ENCODE measurements around the gene PTBP3. TPM values are rescaled to one million over a fixed set of nuclear protein-coding genes. Genes with fewer than 3 reads are reported as not detected.

The PTBP3 gene
- total RNA-seq, 1 experiment from 2014 or later, result 16.3 TPM

DNA sequence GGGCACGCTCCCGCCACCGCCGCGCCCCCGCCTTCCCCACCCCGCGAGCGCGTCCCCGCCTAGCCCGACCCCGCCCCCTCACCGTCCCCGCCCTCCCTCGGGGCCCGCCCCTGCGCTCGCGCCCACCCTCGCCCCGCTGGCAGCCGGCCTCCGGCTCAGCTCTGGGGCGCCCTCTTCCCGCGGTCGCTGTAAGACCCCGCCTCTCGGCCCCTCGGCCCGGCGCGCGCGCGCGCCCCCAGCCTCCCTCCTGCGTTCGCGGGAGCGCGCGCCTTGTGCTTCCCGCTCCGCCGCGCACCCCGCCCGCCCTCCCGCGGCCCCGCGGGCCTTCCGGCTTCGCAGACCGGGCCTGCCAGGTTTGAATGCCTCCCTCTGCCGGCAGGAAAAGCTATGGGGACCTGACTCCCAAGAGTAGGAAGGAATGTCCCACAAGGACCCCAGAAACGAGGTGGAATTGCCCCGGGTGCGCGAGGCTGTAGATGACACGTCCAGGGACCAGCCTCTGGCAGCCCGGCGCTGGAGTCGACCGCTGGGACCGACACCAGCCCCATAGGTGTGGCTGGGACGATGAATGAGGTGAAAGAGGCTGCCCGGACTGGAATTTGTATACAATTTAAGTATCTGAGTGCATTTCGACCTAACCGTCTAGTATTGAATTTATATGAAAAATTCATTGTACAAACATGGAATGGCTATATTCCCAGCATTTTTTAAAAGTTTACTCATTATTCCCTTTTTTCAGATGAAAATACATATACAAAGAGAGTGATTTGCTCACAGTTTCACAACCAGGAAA is 416 bp upstream of the PTBP3 start:
- DNase-seq, result peak; percentile 94
- H3K9me3 ChIP-seq, result no peaks in the 10 kb centered on the region
- no peaks in the 10 kb centered on the region for H3K27me3 ChIP-seq
- peak overlapping the region; percentile 84 for H3K4me3 ChIP-seq
- H3K36me3 ChIP-seq, result no peaks in the 10 kb centered on the region; the same call in 1 of the 2 replicates

DNA sequence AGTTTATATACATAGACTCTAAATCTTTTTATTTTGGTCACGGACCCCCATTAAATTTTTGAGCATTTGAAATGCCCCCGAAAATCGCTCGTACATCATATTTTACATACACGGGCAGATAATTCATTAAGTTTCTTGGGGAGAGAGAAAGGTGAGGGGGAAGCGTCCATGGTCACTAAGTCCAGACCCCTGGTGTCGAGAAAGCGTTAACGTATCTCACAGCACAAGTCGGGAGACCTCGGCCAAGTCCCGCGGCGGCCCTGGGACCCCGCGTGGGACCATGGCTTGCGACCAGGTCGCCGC is 794 bp downstream of the PTBP3 start:
- Histone ChIP-seq H3K9me3 (no peaks in the 10 kb centered on the region), H3K36me3 (no peaks in the 10 kb centered on the region; the same call in none of the 2 replicates), H3K27me3 (no peaks in the 10 kb centered on the region), H3K4me3 (peak overlapping the region; percentile 84)
- no peak for DNase-seq

DNA sequence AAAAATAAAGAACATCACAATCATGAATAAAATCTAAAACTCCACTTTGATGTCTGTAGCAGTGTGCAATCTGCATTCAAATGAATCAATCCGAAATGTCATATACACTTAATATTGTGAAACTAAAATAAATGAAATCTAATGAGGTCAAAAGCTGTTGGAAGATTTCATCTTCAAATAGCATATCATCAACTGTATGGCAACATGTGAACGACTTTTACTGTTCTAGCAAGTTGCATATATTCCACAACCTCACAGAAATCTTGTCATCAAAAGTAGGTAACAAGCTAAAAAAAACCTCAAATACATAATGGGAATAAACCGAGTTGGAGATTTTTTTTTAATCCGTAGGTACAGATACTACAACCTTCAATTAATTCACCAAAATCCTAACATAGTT is 1.2 kb downstream of the PTBP3 start:
- Histone ChIP-seq H3K36me3 (no peaks in the 10 kb centered on the region; the same call in none of the 2 replicates), H3K27me3 (no peaks in the 10 kb centered on the region), H3K9me3 (no peaks in the 10 kb centered on the region), H3K4me3 (peak overlapping the region; percentile 84)
- no peak for DNase-seq

DNA sequence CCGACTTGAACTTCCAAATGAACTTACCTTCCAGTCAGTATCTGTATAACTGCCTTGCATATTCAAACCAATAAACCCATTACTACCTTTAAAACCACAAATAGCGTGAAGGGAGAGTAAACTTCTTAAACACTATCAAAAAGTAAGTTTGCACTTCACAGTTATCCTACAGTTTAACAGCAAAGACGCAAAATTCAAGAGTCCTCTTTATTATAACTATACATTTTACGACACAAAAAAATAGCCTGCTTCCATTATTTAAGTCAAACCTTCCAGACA is 1.8 kb downstream of the PTBP3 start:
- peak overlapping the region; percentile 84 for H3K4me3 ChIP-seq
- H3K27me3 ChIP-seq, result no peaks in the 10 kb centered on the region
- DNase-seq, result no peak
- H3K9me3 ChIP-seq, result no peaks in the 10 kb centered on the region
- no peaks in the 10 kb centered on the region; the same call in none of the 2 replicates for H3K36me3 ChIP-seq

DNA sequence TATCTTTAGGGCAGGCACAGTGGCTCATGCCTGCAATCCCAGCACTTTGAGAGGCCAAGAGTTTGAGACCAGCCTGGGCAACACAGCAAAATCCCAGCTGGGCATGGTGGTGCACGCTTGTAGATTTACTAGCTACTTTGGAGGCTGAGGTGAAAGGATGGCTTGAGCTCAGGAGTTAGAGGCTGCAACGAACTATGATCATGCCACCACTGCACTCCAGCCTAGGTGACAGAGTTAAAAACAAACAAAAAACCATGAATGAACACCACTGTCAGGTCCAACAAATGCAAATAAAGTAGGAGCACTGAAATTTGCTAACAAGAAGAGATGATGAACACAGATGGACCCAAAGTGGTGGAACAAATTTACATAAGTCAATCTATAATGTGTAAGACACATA is 4.9 kb downstream of the PTBP3 start:
- peaks cover under 1% of the 10 kb centered on the region for H3K36me3 ChIP-seq
- no peak overlapping the region for H3K4me3 ChIP-seq
- no peak for DNase-seq
- no peaks in the 10 kb centered on the region for H3K27me3 ChIP-seq
- peaks cover under 1% of the 10 kb centered on the region; the same call in 1 of the 2 replicates for H3K9me3 ChIP-seq

DNA sequence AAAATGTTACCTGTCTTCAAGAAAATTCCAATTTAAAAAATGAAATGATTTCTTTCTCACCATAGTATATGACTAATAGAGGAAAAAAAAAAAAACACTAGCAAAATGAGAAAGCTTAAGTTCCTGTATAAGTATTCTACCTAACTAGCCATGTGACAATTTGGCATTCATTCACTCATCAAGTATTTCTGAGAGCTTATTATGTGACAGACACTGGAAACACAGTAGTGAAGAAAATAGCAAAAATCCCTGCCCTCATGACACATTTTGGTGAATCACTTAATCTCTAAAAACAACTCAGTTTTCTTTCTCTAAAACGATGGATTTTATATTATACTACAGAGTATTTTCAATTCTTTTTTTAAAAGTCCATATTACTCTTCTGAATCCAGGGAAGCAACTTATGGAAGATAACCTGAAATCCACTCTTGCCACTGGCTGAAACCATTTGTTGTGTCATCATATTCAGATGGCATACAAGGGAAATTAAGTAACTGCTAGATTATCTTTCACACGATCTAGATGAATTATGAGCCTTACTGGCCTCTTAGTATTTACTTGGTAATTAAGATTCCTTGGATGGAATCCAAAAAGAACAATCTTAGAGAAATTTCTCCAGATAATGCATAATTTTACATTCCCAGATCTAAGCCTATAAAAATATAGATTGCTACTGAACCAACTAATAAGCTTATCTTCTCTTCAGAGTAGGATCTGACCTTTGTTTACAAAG is 5.5 kb downstream of the PTBP3 start:
- H3K36me3 ChIP-seq, result peaks cover 7% of the 10 kb centered on the region
- peaks cover 3% of the 10 kb centered on the region; the same call in 1 of the 2 replicates for H3K9me3 ChIP-seq
- no peaks in the 10 kb centered on the region for H3K27me3 ChIP-seq
- no peak overlapping the region for H3K4me3 ChIP-seq
- DNase-seq, result no peak

DNA sequence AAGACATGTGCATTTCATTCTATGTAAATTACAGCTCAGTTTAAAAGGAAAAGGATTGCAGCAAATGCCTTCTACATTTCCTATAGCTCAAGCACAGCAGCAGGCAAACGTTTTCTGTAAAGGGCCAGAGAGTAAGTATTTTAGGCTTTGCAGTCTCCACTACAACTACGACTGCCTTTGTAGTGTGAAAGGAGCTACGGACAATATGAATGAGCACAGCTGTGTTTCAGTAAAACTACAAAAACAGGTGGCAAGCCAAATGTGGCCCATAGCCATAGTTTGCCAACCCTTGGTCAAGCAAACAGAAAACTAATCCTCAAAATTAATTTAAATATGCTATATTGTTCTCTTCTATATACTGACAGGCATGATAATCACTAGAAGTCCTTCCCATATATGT is 7.2 kb downstream of the PTBP3 start:
- Histone ChIP-seq H3K36me3 (peaks cover 11% of the 10 kb centered on the region), H3K9me3 (peaks cover 3% of the 10 kb centered on the region; the same call in 1 of the 2 replicates), H3K27me3 (no peaks in the 10 kb centered on the region), H3K4me3 (no peak overlapping the region)
- no peak for DNase-seq

DNA sequence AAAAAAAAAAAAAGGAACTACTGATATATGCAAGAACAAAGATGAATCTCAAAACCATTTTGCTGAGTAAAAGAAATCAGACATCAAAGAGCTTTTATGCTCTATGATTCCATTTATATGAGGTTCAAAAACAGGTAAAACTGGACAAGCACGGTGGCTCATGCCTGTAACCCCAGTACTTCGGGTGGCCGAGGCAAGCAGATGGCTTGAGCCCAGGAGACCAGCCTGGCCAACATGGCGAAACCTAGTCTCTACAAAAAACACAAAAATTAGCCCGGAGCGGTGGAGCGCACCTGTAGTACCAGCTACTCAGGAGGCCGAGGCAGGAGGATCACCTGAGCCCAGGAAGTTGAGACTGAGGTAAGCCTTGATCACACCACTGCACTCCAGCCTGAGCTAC is 7.8 kb downstream of the PTBP3 start:
- H3K4me3 ChIP-seq, result no peak overlapping the region
- H3K27me3 ChIP-seq, result no peaks in the 10 kb centered on the region
- H3K9me3 ChIP-seq, result peaks cover 3% of the 10 kb centered on the region; the same call in 1 of the 2 replicates
- peaks cover 11% of the 10 kb centered on the region for H3K36me3 ChIP-seq
- no peak for DNase-seq

DNA sequence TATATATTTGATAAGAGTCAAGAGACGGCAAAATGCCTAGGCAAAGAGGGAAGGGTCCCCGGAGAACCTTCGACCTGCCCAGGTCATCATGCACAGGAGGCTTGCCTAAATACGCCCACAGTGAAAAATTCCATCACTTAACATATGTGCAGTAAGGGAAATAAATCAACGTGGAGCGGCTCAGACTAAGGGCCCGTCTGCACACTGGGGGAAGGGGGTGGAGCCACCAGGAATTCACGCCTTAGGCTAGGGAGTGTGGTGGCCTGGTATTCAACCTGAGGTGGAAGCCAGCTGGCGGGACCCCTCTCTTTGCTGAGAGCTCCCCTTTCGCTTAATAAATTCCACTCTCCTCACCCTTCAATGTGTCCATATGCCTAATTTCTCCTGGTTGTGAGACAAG is 8.3 kb downstream of the PTBP3 start:
- DNase-seq, result no peak
- Histone ChIP-seq H3K4me3 (no peak overlapping the region), H3K9me3 (peaks cover 3% of the 10 kb centered on the region; the same call in 1 of the 2 replicates), H3K27me3 (no peaks in the 10 kb centered on the region), H3K36me3 (peaks cover 11% of the 10 kb centered on the region)

DNA sequence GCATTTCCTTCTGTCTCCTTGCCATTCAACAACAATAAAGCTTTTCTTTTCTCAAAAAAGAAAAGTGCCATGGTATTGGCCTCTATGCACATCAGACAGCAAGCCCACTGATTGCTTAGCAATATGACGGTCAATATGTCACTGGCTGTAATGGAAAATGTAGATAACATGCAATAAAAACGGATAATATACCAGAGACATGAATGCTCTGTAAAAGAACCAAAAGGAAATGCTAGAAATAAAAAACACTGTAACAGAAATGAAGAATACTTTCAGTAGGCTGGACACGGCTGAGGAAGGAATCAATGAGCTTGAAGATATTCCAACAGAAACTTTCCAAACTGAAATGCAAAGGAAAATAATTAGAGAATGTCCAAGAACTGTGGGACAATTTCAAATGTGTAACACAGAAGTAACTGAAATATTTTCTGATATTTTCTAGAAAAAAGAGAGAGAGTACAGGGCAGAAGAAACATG is 10.0 kb downstream of the PTBP3 start:
- H3K9me3 ChIP-seq, result peaks cover 3% of the 10 kb centered on the region; the same call in 1 of the 2 replicates
- H3K4me3 ChIP-seq, result no peak overlapping the region
- peaks cover 11% of the 10 kb centered on the region for H3K36me3 ChIP-seq
- H3K27me3 ChIP-seq, result no peaks in the 10 kb centered on the region
- no peak for DNase-seq

DNA sequence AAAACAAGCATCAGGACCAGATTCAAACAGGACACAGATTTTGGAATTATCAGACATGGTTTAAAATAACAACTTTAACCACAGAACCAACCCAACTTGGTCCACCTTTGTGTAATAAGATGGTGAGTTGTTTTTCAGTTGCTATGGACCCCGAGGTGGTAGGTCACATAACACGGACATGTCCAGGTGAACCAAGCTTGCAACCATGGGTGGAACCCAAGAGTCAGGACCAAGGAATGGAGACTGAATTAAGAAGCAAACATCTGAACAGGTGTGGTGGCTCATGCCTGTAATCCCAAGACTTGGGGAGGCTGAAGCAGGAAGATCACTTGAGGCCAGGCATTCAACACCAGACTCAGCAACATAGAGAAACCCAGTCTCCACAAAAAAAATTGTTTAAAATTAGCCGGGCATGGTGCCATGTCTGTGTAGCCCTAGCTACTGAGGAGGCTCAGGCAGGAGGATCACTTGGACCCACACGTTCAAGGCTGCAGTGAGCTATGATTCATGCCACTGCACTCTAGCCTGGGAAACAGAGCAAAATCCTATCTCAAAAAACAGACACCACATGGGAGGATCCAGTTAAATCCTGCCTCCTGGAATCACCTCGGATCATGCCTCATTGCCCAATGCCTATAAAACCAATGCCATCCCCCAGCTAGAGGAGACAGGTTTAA is 10.6 kb downstream of the PTBP3 start:
- Histone ChIP-seq H3K27me3 (no peaks in the 10 kb centered on the region), H3K9me3 (peaks cover 3% of the 10 kb centered on the region; the same call in 1 of the 2 replicates), H3K36me3 (peaks cover 11% of the 10 kb centered on the region), H3K4me3 (no peak overlapping the region)
- no peak for DNase-seq

DNA sequence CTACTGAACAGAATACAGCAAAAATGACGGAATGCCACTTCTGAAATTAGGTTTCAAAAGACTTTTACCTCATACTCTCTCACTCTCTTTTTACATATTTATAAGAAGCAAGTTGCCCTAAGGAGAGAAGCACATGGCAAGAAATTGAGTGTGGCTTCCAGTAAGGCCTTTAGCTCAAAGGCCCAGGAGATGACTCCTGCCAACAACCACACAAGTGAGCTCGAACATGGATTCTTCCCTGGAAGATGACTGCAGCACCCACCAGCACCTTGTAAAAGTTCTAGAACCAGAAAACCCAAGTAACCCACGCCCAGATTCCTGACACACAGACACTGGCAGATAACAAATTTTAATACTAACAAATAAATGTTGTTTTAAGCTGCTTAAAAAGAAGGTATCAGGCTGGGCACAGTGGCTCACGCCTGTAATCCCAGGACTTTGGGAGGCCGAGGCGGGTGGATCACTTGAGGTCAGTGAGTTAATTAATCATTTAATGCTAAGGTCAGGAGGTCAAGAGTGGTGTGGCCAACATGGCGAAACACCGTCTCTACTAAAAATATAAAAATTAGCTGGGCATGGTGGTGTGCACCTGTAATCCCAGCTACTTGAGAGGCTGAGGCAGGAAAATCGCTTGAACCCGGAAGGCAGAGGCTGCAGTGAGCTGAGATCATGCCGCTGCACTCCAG is 17.0 kb downstream of the PTBP3 start:
- DNase-seq, result no peak
- H3K9me3 ChIP-seq, result no peaks in the 10 kb centered on the region
- no peaks in the 10 kb centered on the region for H3K36me3 ChIP-seq
- H3K4me3 ChIP-seq, result no peak overlapping the region
- H3K27me3 ChIP-seq, result no peaks in the 10 kb centered on the region

DNA sequence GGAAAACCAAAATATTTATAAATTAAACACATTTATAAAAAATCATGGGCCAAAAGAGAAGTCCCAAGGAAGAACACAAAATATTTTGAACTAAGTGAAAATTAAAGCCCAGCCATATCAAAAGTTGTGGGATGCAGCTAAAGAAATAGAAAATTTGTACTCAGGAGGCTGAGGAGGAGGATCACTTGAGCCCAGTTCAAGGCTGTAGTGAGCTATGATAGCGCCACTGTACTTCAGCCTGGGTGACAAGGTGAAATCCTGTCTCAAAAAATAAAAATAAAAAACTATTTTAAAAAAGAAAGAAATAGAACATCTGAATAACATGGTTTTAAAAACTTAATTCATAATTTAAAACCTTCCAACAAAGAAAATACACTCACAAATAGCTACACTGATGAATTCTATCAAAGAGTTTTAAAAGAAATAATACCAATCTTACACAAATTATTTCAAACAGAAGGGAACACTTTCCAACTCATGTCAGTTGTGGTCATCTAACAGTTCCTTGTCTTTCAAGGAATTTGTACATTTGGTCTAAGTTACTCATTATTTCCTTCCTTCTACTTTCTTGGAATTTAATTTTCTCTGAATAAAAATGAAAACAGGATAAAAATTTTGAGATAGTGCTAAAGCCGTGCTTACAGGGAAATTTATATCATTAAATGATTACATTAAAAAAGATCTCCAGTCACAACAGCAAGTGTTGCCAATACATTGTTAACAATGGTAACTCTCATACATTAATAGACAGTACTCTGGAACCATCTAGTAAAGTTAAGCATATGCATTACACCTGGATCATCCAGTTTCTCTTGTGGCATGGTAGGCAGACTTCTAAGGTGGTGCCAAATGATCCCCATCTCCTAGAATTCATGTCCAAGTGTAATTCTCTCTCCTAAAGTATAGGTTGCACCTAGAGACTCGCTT is 17.8 kb downstream of the PTBP3 start:
- no peak overlapping the region for H3K4me3 ChIP-seq
- H3K9me3 ChIP-seq, result no peaks in the 10 kb centered on the region
- no peaks in the 10 kb centered on the region for H3K36me3 ChIP-seq
- DNase-seq, result no peak
- no peaks in the 10 kb centered on the region for H3K27me3 ChIP-seq

DNA sequence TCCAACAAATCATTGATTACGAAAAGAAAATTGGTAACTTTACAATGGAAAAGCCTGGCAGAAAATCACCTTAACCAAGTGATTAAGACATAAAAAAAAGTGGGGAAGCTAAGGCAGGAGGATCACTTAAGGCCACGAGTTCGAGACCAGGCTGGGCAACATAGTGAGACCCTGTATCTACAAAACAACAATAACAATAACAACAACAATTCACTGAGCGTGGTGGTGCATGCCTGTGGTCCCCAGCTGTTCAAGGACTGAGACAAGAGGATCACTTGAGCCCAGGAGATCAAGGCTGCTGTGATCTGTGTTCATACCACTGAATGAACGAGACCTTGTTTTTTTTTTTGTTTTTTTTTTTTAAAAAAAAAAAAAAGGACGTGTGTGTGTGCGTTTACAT is 21.3 kb downstream of the PTBP3 start:
- H3K4me3 ChIP-seq, result no peak overlapping the region
- H3K9me3 ChIP-seq, result no peaks in the 10 kb centered on the region
- DNase-seq, result no peak
- no peaks in the 10 kb centered on the region for H3K36me3 ChIP-seq
- no peaks in the 10 kb centered on the region for H3K27me3 ChIP-seq

DNA sequence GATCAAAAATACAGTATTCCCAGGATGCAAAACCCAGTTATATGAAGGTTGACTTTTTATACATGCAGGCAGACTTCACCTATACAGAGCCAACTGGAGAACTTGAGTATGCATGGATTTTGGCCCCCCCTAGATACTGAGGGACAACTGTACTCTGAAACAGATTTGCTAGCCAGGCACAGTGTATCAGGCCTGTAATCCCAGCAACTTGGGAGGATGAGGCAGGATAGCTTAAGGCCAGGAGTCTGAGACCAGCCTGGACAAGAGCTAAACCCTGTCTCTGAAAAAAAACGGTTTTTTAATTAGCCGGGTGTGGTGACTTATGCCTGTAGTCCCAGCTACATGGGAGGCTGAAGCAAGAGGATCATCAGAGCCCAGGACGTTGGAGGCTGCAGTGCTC is 21.9 kb downstream of the PTBP3 start:
- DNase-seq, result no peak
- Histone ChIP-seq H3K27me3 (no peaks in the 10 kb centered on the region), H3K4me3 (no peak overlapping the region), H3K9me3 (no peaks in the 10 kb centered on the region), H3K36me3 (no peaks in the 10 kb centered on the region)

DNA sequence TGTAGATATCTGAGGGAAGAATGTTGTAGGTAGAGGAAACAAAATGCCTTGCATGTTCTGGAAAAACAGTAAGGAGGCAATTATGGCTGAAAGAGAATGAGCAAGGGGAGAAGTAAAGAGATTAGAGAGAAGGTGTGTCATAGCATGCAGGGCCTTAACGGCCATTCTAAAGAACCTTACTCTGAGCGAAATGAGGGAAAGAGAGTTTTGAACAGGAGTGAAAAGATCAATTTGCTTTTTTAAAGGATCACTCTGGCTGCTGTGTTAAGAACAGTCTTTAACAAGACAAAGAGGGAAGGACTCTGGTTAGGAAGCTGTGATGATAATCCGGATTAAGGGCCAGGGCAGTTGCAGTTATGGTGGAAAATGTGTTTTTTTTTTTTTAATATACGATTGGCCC is 22.6 kb downstream of the PTBP3 start:
- H3K9me3 ChIP-seq, result no peaks in the 10 kb centered on the region
- no peaks in the 10 kb centered on the region for H3K36me3 ChIP-seq
- H3K27me3 ChIP-seq, result no peaks in the 10 kb centered on the region
- DNase-seq, result no peak
- no peak overlapping the region for H3K4me3 ChIP-seq
